ENCODE data around the gene PARS2.

PARS2 gene

DNA sequence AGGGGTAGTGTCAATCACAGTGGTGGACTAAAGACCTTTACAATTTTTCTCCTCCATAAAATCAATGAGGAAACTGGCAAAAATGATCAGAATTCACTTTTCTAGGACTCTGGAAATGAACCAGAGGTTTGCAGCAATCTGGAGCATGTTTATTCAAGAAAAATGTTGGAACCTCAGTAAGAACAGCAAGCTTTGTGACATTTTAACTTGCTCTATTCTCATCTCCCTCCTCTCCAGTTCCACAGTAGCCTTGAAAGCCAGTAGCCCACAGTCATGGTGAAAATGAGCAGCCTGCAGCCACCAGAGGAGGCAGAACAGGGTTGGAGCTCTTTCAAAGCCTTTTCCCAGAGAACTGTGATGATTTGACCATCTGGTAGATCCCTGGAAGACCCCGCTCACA is 39.6 kb downstream of the PARS2 start:
- TF ChIP-seq, protein P1, sequence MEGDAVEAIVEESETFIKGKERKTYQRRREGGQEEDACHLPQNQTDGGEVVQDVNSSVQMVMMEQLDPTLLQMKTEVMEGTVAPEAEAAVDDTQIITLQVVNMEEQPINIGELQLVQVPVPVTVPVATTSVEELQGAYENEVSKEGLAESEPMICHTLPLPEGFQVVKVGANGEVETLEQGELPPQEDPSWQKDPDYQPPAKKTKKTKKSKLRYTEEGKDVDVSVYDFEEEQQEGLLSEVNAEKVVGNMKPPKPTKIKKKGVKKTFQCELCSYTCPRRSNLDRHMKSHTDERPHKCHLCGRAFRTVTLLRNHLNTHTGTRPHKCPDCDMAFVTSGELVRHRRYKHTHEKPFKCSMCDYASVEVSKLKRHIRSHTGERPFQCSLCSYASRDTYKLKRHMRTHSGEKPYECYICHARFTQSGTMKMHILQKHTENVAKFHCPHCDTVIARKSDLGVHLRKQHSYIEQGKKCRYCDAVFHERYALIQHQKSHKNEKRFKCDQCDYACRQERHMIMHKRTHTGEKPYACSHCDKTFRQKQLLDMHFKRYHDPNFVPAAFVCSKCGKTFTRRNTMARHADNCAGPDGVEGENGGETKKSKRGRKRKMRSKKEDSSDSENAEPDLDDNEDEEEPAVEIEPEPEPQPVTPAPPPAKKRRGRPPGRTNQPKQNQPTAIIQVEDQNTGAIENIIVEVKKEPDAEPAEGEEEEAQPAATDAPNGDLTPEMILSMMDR (IDR thresholded peaks at IDR 0.05), result no peak
- DNase-seq (ENCODE audit: low spot score), result no peak
- Histone ChIP-seq H3K27ac (no peak overlapping the region), H3K4me3 (no peak overlapping the region)

DNA sequence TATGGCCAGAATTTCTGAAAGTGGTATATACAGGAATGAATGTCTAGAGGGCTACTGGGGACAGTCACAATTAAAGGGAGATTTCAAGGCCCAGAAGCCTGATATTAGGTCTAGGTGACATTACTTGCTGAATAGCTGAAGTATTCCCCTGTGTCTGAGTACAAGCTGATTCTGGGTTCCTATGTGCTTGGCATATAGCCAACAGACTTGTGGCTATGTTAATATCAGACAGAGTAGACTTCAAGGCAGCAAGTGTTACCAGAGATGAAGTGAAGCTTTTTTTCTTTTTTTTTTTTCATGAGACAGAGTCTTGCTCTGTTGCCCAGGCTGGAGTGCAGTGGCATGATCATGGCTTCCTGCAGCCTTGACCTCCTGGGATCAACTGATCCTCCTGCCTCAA is 40.3 kb downstream of the PARS2 start:
- H3K27ac ChIP-seq, result no peak overlapping the region

DNA sequence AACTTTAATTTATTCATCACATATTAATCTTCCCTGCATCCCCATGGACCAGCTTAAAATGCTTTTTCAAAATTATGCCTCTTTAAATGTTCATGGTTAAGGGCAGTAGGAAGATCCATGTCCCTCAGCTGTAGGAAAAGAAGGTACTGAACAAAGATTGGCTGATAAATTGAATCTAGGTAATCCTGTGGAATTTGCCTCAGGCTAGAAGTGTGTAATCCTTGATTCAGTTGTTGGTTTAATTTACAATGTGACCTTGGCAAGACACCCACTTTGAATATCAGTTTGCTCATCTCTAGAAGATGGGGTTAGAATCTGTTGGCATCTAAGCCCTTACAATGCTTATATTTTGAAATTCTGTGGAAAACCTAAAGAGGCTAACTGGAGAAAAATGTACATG is 42.6 kb downstream of the PARS2 start:
- no peak overlapping the region for H3K27ac ChIP-seq
- DNase-seq (ENCODE audit: low spot score), result no peak
- TF ChIP-seq, protein P1 (IDR thresholded peaks at IDR 0.05), result no peak
- H3K4me3 ChIP-seq, result no peak overlapping the region

More for the DNA sequence above, 40.3 kb downstream of the PARS2 start:
- H3K4me3 ChIP-seq, result no peak overlapping the region
- DNase-seq (ENCODE audit: low spot score), result no peak
- TF ChIP-seq, protein P1 (IDR thresholded peaks at IDR 0.05), result no peak

DNA sequence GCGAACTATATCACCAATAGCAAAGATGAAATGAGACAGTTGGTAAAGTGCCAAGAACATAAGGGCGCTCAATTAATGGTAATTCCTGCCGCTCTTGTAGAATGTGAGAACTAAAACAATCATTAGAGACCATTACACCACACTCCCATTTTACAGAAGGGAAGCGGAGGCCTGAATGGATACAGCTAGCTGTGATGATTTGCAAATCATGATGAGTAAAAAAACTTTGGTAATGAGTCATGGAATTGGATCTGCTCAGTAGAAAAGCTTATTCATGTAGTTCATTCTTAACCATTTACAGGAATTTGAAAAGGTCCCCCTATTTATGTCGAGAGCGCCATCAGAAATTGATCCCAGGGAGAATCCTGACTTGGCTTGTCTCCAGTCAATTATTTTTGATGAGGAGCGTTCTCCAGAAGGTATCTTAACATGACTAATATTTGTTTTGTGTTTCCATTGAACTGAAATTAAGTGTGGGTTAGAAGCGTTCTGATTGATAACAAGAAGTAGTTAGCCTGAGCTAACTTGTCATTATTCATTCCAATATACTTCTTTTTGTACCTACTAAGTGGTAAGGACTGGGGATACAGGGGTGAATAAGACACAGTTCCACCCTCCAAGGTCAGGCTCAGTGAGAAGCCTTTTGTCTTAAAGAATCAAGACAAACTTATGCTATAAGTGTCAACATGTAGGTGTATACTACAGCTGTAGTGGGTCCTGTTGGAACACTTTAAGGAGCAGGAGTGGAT is 47.9 kb downstream of the PARS2 start:
- peak overlapping the region; percentile 77 for H3K4me3 ChIP-seq
- H3K27ac ChIP-seq, result peak overlapping the region; percentile 29 to 82
- no peak for DNase-seq (ENCODE audit: low spot score)
- TF ChIP-seq, protein P1 (IDR thresholded peaks at IDR 0.05), result no peak

DNA sequence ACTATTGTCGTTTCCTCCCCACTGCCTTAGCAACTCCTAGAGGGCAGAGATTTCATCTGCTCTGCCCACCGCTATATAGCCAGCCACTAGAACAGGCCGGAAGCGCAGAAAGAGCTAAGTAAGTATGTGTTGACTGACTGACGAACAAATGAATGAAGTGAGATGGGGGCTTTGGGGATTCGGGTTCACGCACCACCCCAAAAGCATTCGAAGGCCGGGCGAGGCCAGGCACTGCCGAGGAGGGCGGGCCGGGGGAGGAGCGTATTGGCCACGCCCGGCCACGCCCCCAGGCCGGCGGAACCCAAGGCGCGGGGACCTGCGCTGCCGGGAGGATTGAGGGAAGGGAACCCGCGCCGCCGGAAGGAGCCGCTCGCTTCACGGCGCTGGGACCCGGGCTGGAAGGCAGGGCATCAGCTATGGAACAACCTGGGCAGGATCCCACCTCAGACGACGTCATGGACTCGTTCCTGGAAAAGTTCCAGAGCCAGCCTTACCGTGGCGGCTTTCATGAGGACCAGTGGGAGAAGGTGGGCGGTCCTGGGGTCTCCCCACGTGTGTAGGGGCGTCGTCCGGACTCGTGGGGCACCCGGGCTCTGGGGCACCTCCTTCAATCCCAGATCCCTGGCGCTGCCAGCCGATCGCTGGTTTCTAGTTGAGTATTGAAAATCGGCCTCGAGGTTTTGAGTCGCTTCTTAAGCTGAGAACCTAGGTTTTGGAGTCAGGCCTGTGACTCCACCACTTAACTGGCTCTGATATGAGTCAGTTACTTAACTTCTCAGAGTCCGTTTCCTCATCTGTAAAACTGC is 48.6 kb downstream of the PARS2 start, which contains the start of gene TTC4:
TTC4 (plus strand) TSS at position 369 of the 806 bp plus-strand sequence; CDS start at position 417, 48 bp downstream.
- peak; percentile 85 for DNase-seq (ENCODE audit: low spot score)
- TF ChIP-seq, protein P1 (IDR thresholded peaks at IDR 0.05), result no peak
- peak within 1 kb of the TSS; percentile 77 for H3K4me3 ChIP-seq
- peak within 1 kb of the TSS; percentile 29 to 82 for H3K27ac ChIP-seq

DNA sequence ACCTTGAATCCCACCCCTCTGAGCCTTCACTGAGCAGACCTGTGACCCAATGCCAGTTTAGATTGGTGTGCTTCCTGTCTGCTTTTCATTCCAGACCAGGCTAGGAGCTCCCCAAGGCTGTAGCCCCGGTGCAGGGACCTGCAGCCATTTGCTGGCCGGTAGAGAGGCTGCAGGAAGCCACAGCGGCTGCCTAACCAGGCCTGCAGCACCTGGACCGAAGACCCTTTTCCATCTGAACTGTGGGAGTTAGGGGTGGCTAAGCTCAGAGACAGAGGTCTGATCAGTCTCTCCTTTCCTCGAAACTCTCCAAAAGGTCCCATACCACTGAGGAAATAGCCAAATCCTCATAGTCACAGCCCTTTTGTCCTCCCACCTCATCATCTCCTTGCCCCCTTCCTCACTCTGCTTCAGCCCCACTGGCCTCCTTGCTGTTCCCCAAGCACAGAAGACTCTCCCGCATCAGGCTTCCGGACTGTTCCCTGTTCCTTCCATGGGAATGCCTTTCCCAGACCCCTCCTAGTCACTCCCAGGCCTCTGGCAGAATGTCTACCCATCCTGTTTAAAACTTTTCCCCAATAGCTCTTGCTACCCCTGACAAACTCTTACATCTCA is 49.3 kb downstream of the PARS2 start:
- H3K27ac ChIP-seq, result peak overlapping the region; percentile 29 to 82
- peak overlapping the region; percentile 77 for H3K4me3 ChIP-seq
- DNase-seq (ENCODE audit: low spot score), result no peak
- TF ChIP-seq, protein P1 (IDR thresholded peaks at IDR 0.05), result no peak
